Inflammatory macrophage treated with lipopolysaccharide for 4 hours (primary cell): Measurements from ENCODE around the gene TTLL9.

Experiments
- DNase-seq: peaks from one replicate; pipeline ENCODE4 v3.0.0-alpha.2; 2020

Gene TTLL9

GRCh38 chr20:31890646-31891045, 20.2 kb downstream of the TTLL9 start:
- no peak for DNase-seq

GRCh38 chr20:31894980-31895675, 24.7 kb downstream of the TTLL9 start:
- peak; percentile 90 for DNase-seq

DNA sequence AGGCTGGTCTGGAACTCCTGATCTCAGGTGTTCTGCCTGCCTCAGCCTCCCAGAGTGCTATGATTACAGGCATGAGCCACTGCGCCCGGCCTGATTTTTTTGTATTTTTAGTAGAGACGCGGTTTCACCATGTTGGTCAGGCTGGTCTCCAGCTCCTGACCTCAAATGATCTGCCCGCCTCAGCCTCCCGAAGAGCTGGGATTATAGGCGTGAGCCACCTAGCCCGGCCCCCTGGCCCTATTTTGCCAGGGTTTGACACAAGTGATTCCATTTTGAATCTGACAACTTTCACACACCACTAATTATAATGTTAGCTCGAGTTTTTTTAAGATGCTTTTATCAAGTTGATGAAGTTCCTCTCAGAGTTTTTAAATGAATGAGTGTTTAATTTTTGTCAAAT, 25.6 kb downstream of the TTLL9 start:
- DNase-seq = no peak

GRCh38 chr20:31897541-31897940, 27.1 kb downstream of the TTLL9 start:
- DNase-seq = no peak

DNA sequence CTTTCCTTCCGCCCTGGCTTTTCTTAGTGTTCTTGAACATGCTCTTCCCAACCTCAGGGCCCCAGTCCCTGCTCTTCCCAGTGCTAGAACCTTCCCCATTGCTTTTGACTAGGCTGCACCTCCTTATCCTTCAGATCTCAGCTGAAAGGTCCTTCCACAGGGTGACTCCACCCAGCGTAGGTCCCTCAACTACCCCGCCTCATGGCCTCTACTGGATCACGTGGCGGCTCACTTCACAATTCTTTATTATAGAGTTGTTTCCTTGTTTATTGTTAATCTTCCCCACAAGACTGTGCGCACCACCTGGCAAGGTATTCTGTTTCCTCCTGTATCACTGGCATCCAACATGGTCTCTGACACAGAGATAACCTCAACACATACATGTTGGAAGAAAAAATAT, 31.2 kb downstream of the TTLL9 start:
- no peak for DNase-seq

DNA sequence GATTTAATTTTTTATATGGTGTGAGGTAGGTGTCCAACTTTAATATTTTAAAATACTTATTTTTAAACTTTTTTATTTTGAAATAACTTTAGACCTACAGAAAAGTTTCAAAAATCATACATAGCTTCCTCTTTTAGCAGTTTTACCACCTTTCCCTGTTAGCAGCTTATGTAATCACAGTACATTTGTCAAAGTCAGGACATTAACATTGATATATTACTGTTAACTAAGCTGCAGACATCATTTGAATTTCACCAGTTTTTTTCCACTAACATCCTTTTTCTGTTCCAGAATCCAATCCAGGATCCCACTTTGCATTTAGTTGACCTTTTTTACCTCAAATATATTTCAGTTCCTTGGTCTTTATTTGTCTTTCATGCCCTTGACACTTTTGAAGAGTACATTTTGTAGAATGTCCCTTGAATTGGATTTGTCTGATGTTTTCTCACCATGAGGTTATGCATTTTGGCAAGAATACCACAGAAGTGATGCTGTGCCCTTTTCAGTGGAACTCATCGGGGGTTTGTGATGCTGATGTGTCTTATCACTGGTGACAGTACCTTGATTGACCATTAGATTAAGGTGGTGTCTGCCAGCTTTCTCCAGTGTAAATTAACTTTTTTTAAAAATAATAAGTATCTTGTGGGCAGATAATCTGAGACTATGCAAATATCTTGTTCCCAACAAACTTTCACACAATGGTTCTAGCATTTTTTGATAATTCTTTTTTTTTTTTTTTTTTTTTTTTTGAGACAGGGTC, 33.4 kb downstream of the TTLL9 start:
- DNase-seq = no peak

- no peak for DNase-seq
These were observed 35.6 kb downstream of the TTLL9 start for GRCh38 chr20:31906001-31906400.

DNA sequence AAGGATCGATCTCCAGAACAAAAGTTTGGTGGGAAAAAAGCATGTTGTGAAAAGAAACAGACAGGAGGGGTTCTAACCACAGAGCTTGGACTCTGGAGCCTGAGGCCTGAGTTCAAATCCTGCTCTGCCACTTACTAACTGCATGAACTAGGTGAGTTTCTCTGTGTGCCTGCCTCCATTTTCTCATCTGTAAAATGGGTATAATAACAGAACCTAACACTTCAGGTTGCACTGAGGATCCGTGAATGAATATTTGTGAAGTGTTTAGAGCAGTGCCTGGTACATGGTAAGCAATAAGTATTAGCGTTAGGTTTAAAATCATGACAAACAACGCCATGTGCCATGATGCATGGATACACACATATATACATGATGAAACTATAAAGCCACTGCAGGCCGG, 36.6 kb downstream of the TTLL9 start:
- no peak for DNase-seq

DNA sequence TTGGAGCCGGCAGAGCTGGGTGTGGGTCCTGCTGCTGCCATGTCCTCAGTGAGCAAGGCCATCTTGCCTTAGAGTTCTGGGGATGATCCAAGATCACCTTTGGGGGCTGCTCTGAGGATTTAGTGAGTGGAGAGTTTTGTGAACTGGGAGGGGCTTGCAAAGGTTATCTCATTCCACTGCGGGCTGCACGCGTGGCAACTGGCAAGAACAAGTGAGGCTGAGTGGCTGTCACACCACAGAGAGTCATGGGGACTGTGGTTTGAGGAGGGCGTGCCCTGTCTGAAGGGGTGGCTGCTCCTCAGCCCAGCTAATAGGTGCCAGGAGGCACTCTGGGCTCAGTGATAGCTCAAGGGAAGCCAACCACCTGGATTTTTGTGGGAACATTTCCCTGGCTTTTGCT, 37.6 kb downstream of the TTLL9 start:
- no peak for DNase-seq

DNA sequence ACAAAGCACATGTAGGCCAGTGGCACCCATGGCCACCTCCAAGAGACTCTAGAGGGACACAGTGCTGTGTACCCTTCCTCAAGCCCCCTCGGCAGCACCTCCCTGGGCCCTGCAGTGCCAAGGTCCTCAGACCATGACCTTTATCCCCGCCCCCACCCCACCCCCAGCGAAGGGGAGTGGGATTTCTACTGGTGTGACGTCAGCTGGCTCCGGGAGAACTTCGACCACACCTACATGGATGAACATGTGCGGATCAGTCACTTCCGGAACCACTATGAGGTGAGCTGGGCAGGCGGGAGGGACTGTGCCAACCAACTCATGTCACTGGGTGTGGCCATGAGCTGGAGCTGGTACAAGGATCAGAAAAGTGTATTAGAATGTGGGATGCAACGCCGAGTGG, 38.0 kb downstream of the TTLL9 start:
- no peak for DNase-seq

DNA sequence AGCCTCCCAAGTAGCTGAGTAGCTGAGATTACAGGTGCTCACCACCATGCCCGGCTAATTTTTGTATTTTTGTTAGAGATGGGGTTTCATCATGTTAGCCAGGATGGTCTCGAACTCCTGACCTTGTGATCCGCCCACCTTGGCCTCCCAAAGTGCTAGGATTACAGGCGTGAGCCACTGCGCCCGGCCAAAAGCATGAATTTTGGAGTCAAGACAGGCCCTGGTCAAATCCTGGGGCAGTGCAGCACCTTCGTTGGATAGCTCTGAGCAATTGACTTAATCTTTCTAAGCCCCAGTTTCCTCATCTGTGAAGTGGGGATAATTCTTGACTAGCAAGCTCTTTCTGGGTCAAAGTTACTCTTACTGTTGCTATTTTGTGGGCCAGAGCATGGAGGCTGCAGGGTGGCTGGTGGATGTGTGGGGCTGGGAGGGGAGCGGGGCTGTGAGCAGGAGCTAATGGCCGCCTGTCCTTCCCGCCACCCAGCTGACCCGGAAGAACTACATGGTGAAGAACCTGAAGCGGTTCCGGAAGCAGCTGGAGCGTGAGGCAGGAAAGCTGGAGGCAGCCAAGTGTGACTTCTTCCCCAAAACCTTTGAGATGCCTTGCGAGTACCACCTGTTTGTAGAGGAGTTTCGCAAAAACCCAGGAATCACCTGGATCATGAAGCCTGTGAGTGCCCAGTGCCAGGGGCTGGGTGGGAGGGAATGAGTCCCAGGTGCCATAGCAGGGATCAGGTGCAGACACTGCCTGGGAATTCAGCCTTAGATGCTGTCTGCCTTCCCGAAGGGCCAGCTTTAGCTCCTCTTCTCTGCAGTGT, 39.0 kb downstream of the TTLL9 start:
- no peak for DNase-seq

DNA sequence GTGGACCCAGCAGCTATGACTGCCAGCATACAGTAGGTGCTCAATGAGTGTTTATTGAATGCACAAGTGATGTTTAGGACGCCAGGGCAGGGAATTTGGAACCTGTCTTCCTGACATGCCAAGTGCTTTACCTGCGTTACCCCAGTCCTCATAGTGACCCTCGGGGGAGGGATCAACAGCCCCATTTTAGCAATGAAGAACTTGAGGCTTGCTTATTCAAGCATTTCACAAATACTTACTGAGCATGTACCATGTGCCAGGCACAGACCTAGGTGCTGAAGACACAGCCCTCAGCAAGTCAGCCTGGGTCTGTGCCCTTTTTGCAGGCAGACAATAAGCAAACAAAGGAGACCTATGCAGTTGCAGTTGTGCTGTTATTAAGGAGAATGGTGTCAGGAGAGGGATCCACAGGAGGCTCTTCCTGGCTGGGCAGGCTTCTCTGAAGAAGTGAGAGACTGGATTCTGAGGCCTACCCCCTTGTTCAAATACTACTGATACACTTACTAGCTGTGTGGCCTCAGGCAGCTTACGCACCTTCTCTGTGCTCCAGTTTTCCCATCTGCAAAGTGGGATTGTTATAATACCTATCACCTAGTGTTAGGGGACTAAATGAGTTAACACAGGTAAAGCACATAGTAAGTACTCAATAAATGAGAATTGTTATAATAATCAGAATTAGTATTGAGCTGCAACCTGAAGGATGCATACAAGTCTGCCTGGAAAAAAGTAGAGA, 39.8 kb downstream of the TTLL9 start:
- no peak for DNase-seq

DNA sequence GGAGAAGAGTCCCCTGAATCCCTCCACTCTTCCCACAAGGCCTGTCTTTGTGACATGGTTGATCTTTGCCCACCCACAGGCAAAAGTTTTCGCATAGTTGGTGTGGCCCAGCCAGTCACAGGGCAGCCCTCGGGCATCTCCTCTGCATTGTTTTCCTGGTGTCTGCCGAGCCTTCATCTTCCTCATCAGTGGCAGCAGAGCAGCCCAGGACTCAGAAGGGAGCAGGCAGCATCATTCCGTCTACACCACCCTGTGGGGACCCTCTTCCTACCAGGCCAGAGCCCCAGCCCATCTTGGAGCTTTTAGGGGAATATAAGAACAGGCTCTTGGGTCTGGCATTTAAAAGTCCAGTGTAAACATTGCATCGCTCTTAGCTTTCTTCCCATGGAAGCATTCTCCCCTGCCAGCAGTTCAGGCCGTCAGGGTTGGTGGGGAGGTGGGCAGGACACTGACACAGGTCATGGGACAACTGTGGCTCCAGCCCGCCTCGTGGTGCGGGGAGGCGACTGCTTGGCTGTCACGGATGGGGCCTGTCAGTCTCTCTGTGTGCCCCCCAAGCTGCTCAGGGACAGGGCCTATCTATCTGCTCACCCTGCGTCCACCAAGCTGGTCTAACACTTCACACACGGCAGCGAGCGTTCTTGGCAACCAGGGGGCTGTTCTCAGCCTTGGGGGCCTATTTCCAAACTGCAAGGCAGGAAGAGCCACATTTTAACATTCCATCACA, 43.2 kb downstream of the TTLL9 start:
- DNase-seq = no peak

DNA sequence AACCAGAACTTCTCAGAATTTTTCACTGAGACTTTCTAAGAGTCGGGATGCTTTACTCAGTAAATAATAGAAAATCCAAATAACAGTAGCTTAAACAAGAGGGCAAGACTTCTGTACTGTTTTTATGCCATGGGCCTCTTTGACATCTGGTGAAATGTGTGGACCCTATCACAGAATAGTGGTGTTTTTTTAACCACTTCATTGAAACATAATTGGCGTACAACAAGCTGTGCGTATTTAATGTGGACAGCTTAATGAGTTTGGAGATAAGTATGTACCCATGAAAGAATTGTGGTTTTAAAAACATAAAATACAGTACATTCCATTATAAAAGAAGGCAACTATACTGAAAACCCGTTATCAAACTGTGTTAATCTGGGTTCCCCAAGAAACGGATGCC, 43.7 kb downstream of the TTLL9 start:
- no peak for DNase-seq

GRCh38 chr20:31915491-31916280, 45.3 kb downstream of the TTLL9 start:
- no peak for DNase-seq

GRCh38 chr20:31916708-31917107, 46.3 kb downstream of the TTLL9 start:
- DNase-seq = no peak

GRCh38 chr20:31917962-31918412, 47.6 kb downstream of the TTLL9 start:
- peak; percentile 73 for DNase-seq

DNA sequence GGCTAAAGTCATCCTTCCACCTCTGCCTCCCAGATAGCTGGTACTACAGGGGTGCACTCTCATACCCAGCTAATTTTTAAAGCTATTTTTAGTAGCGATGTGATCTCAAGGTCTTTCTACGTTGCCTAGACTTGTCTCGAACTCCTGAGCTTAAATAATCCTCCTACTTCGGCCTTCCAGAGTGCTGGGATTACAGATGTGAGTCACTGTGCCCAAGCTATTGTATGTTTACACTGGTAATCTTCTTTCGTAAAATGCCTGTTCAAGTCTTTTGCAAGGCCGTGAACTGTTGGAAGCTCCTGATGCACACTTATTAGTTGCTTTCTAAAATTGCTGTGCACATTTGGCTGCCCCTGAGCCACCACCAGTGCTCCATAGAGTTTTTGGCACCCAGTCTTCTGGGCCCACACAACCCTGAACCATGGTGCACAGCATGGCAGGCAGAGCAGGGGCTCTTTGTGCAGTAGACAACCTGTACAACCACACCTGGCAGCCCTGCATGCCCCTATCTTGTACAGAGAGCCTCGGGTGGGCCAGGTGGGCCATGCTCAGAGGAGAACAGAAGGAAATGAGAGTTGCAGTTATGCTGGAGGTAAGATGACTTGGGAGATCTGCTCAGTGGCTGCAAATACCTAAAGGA, 48.2 kb downstream of the TTLL9 start:
- DNase-seq = peak; percentile 9

- DNase-seq = no peak
These were observed 49.1 kb downstream of the TTLL9 start for GRCh38 chr20:31919410-31920155.

- no peak for DNase-seq
These were observed 49.9 kb downstream of the TTLL9 start for GRCh38 chr20:31920275-31920855.
